Measurements from ENCODE around the gene PPP3CB.

DNA sequence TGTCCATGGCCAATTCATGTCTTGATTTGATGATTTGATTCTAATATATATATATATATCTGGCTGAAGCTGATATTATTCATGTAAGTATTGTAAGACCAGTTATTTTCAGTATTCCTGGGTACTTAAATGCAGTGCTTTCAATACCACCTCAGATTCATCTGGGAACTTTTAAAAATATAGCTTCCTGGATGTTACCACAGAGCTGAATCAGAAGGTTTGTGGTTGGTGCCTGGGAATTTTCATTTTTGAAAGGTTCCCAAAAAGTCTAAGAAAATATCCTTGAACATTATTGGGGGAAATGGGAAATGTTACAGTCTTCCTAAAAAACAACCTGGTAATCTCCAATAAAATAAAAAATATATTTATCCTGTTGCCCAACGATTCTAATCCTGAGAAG is 10.7 kb upstream of the PPP3CB start:
- TF ChIP-seq, protein P1, sequence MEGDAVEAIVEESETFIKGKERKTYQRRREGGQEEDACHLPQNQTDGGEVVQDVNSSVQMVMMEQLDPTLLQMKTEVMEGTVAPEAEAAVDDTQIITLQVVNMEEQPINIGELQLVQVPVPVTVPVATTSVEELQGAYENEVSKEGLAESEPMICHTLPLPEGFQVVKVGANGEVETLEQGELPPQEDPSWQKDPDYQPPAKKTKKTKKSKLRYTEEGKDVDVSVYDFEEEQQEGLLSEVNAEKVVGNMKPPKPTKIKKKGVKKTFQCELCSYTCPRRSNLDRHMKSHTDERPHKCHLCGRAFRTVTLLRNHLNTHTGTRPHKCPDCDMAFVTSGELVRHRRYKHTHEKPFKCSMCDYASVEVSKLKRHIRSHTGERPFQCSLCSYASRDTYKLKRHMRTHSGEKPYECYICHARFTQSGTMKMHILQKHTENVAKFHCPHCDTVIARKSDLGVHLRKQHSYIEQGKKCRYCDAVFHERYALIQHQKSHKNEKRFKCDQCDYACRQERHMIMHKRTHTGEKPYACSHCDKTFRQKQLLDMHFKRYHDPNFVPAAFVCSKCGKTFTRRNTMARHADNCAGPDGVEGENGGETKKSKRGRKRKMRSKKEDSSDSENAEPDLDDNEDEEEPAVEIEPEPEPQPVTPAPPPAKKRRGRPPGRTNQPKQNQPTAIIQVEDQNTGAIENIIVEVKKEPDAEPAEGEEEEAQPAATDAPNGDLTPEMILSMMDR (IDR thresholded peaks at IDR 0.05; ENCODE audit: low read length): no peak
- no peak for TF ChIP-seq EZH2 (IDR thresholded peaks at IDR 0.05; ENCODE audit: borderline replicate concordance, low read length)

Data from OCI-LY1 (cell line).